WTC11 (cell line): ENCODE measurements around the gene RBM47. TPM values are rescaled to one million over a fixed set of nuclear protein-coding genes. Genes with fewer than 3 reads are reported as not detected.

ENCODE experiments used
- ATAC-seq: fragments of 200-7000 bp; cut with Tn5 transposase; 2 replicates; pipeline ENCODE4 v1.10.0; 2021; ENCODE audit warnings: mild to moderate bottlenecking, moderate library complexity
- CTCF ChIA-PET: fragments of 300-600 bp; sonication (Branson Sonifier 250); formaldehyde crosslinking; loops from one replicate; lab custom pipeline; 2021; ENCODE audit warnings: antibody characterized with exemption; lab: Charles Lee
- POLR2A ChIA-PET: fragments of 350-600 bp; sonication (Branson Sonifier 250); formaldehyde crosslinking; loops from one replicate; lab custom pipeline; 2021; ENCODE audit warnings: antibody characterized with exemption; lab: Charles Lee
- DNase-seq: peaks from one replicate; pipeline ENCODE4 v3.0.0; 2021; ENCODE audit warnings: low spot score
- H3K27ac Mint-ChIP-seq: 2 replicates; pipeline ENCODE4 v1.8.0; 2021; ENCODE audit warnings: mixed read lengths
- H3K27me3 Mint-ChIP-seq: 2 replicates; pipeline ENCODE4 v1.8.0; 2021; ENCODE audit warnings: low read depth, mild to moderate bottlenecking, moderate library complexity, mixed read lengths
- H3K36me3 Mint-ChIP-seq: 2 replicates; pipeline ENCODE4 v1.8.0; 2021; ENCODE audit warnings: mixed read lengths
- H3K4me1 Mint-ChIP-seq: 2 replicates; pipeline ENCODE4 v1.8.0; 2022; ENCODE audit warnings: mixed read lengths
- H3K4me3 Mint-ChIP-seq: 2 replicates; pipeline ENCODE4 v1.8.0; 2021; ENCODE audit warnings: mild to moderate bottlenecking, moderate library complexity, mixed read lengths
- H3K9me3 Mint-ChIP-seq: 2 replicates; pipeline ENCODE4 v1.8.0; 2021; ENCODE audit warnings: mixed read lengths
- ATF2 ChIP-seq: sonication (generic); formaldehyde crosslinking; IDR thresholded peaks from 2 replicates; pipeline ENCODE4 v1.8.1; 2022; ENCODE audit warnings: low read depth, missing genetic modification reagents, borderline replicate concordance
- E2F5 ChIP-seq: sonication (generic); formaldehyde crosslinking; IDR thresholded peaks from 2 replicates; pipeline ENCODE4 v1.8.1; 2022; ENCODE audit warnings: mild to moderate bottlenecking, moderate library complexity, missing genetic modification reagents
- ERG ChIP-seq: fragments of 250-450 bp; sonication (Bioruptor Pico); IDR thresholded peaks from 2 replicates; pipeline ENCODE4 v1.8.0; 2021; ENCODE audit warnings: mild to moderate bottlenecking
- FOXJ3 ChIP-seq: sonication (generic); formaldehyde crosslinking; IDR thresholded peaks from 2 replicates; pipeline ENCODE4 v1.9.0; 2021; ENCODE audit warnings: missing genetic modification reagents, mild to moderate bottlenecking, borderline replicate concordance
- FOXP4 ChIP-seq: sonication (generic); formaldehyde crosslinking; IDR thresholded peaks from 2 replicates; pipeline ENCODE4 v1.8.0; 2022; ENCODE audit warnings: mild to moderate bottlenecking, missing genetic modification reagents
- GABPB1 ChIP-seq: sonication (generic); formaldehyde crosslinking; IDR thresholded peaks from 2 replicates; pipeline ENCODE4 v1.8.1; 2023; ENCODE audit warnings: mild to moderate bottlenecking, missing genetic modification reagents
- GRHL2 ChIP-seq: fragments of 250-450 bp; sonication (Bioruptor Pico); IDR thresholded peaks from 2 replicates; pipeline ENCODE4 v1.8.0; 2022; ENCODE audit warnings: mild to moderate bottlenecking, moderate library complexity; ENCODE audit not compliant: insufficient replicate concordance, severe bottlenecking
- HMGXB4 ChIP-seq: sonication (generic); formaldehyde crosslinking; IDR thresholded peaks from 2 replicates; pipeline ENCODE4 v1.8.1; 2023; ENCODE audit warnings: mild to moderate bottlenecking, moderate library complexity, missing genetic modification reagents
- IRF1 ChIP-seq: sonication (generic); formaldehyde crosslinking; IDR thresholded peaks from 2 replicates; pipeline ENCODE4 v1.8.0; 2023; ENCODE audit warnings: missing genetic modification reagents
- JUN ChIP-seq: sonication (generic); formaldehyde crosslinking; IDR thresholded peaks from 2 replicates; pipeline ENCODE4 v1.8.0; 2023; ENCODE audit warnings: mild to moderate bottlenecking, missing genetic modification reagents
- NFE2L1 ChIP-seq: sonication (generic); formaldehyde crosslinking; IDR thresholded peaks from 2 replicates; pipeline ENCODE4 v1.8.1; 2023; ENCODE audit warnings: missing genetic modification reagents
- RORB ChIP-seq: fragments of 250-450 bp; sonication (Bioruptor Pico); IDR thresholded peaks from 2 replicates; pipeline ENCODE4 v1.9.0; 2021; ENCODE audit warnings: mild to moderate bottlenecking
- SMAD3 ChIP-seq: sonication (generic); formaldehyde crosslinking; IDR thresholded peaks from 2 replicates; pipeline ENCODE4 v1.8.0; 2022; ENCODE audit warnings: missing genetic modification reagents, mild to moderate bottlenecking, borderline replicate concordance
- SOX15 ChIP-seq: fragments of 250-450 bp; sonication (Bioruptor Pico); IDR thresholded peaks from 2 replicates; pipeline ENCODE4 v1.9.0; 2021; ENCODE audit warnings: mild to moderate bottlenecking
- USF2 ChIP-seq: sonication (generic); formaldehyde crosslinking; IDR thresholded peaks from 2 replicates; pipeline ENCODE4 v1.8.1; 2023; ENCODE audit warnings: mild to moderate bottlenecking, missing genetic modification reagents, moderate library complexity
- ZMAT4 ChIP-seq: fragments of 250-450 bp; sonication (Bioruptor Pico); IDR thresholded peaks from 2 replicates; pipeline ENCODE4 v1.9.0; 2021; ENCODE audit warnings: mild to moderate bottlenecking
- ZNF121 ChIP-seq: sonication (generic); formaldehyde crosslinking; IDR thresholded peaks from 2 replicates; pipeline ENCODE4 v1.8.0; 2023; ENCODE audit warnings: missing genetic modification reagents
- ZNF219 ChIP-seq: sonication (generic); formaldehyde crosslinking; IDR thresholded peaks from 2 replicates; pipeline ENCODE4 v1.8.0; 2023; ENCODE audit warnings: missing genetic modification reagents, mild to moderate bottlenecking, borderline replicate concordance
- ZNF416 ChIP-seq: fragments of 250-450 bp; sonication (Bioruptor Pico); IDR thresholded peaks from 2 replicates; pipeline ENCODE4 v1.9.0; 2021; ENCODE audit warnings: mild to moderate bottlenecking, inconsistent platforms
- ZNF423 ChIP-seq: fragments of 250-450 bp; sonication (Bioruptor Pico); IDR thresholded peaks from 2 replicates; pipeline ENCODE4 v2.1.2; 2022; ENCODE audit warnings: mild to moderate bottlenecking, moderate library complexity
- ZSCAN18 ChIP-seq: fragments of 250-450 bp; sonication (Bioruptor Pico); IDR thresholded peaks from 2 replicates; pipeline ENCODE4 v2.1.2; 2022; ENCODE audit warnings: mild to moderate bottlenecking, moderate library complexity
- total RNA-seq: library from RNA; stranded (reverse); gene quantifications from 3 replicates; pipeline ENCODE4 v1.2.3, GENCODE V29; 2021

RBM47 gene
- total RNA-seq, 1 experiment from 2014 or later, result 97.9 TPM

- ChIA-PET CTCF (interaction anchor here (1.2 kb wide), 1 partner anchor 28 kb away, joined by 3 read pairs; no protein-coding TSS in a partner anchor), POLR2A (no interaction called here)
- H3K9me3 Mint-ChIP-seq, result no peaks in the 10 kb centered on the region
- H3K27me3 Mint-ChIP-seq, result no peaks in the 10 kb centered on the region
- peaks cover 16% of the 10 kb centered on the region for H3K36me3 Mint-ChIP-seq
- ATAC-seq, result no peak
- no peak for TF ChIP-seq RORB (CRISPR knock-in tag)
- no peak for TF ChIP-seq ZNF416 (CRISPR knock-in tag)
- TF ChIP-seq ZMAT4 (CRISPR knock-in tag), result no peak
- no peak for TF ChIP-seq GABPB1 (CRISPR knock-in tag)
- TF ChIP-seq GRHL2, result no peak
- no peak for TF ChIP-seq JUN (CRISPR knock-in tag)
- no peak for TF ChIP-seq USF2
- TF ChIP-seq IRF1, result no peak
- TF ChIP-seq, all 79 proteins: peak for 0
- H3K4me1 Mint-ChIP-seq, result peaks cover 26% of the 10 kb centered on the region
- peak overlapping the region; percentile 89 for H3K27ac Mint-ChIP-seq
- H3K4me3 Mint-ChIP-seq, result no peak overlapping the region
- no peak for DNase-seq
Observed at GRCh38 chr4:40524366-40525041, 105.2 kb downstream of the RBM47 start.

GRCh38 chr4:40523581-40523980 lies 106.1 kb downstream of the RBM47 start:
- POLR2A ChIA-PET, result interaction anchor here (0.7 kb wide), 1 partner anchor 88 kb away, joined by 6 read pairs; no protein-coding TSS in a partner anchor
- TF ChIP-seq SMAD3 (CRISPR knock-in tag) (no peak), ZNF423 (CRISPR knock-in tag) (no peak), USF2 (no peak), ZNF219 (CRISPR knock-in tag) (no peak), NFE2L1 (CRISPR knock-in tag) (no peak), ZNF121 (no peak), FOXP4 (CRISPR knock-in tag) (no peak), SOX15 (CRISPR knock-in tag) (no peak), ZSCAN18 (CRISPR knock-in tag) (no peak), HMGXB4 (CRISPR knock-in tag) (no peak), E2F5 (CRISPR knock-in tag) (no peak), FOXJ3 (CRISPR knock-in tag) (no peak), ATF2 (CRISPR knock-in tag) (no peak), ERG (no peak)
- TF ChIP-seq, all 79 proteins: peak for 0
- CTCF ChIA-PET, result no interaction called here
- Mint-ChIP-seq H3K27me3 (no peaks in the 10 kb centered on the region), H3K27ac (peak overlapping the region; percentile 72), H3K9me3 (no peaks in the 10 kb centered on the region), H3K36me3 (peaks cover 17% of the 10 kb centered on the region), H3K4me3 (no peak overlapping the region), H3K4me1 (peaks cover 26% of the 10 kb centered on the region)
- ATAC-seq, result no peak
- no peak for DNase-seq
